Kidney (tissue), 14 donors: ENCODE measurements around the gene STAT6. TPM values are rescaled to one million over a fixed set of nuclear protein-coding genes. Genes with fewer than 3 reads are reported as not detected.

Experiments used
- DNase-seq, 5 donors: peaks; one replicate each; pipeline ENCODE4 v3.0.0-alpha.2; 2013 to 2020
- FAIRE-seq: peaks from 2 replicates; lab custom pipeline; 2012; peaks lifted over from hg19 to GRCh38; lab: Jason Lieb, UNC
- H3K27ac ChIP-seq, 2 donors: one replicate each; pipeline ENCODE4 v1.7.0; 2013; ENCODE audit warnings: low read depth in 2 of 2, low read length in 2 of 2, inconsistent platforms in 1 of 2
- H3K27me3 ChIP-seq: one replicate; pipeline ENCODE4 v1.7.1; 2013; ENCODE audit warnings: low read length, inconsistent platforms; ENCODE audit not compliant: control insufficient read depth, insufficient read depth
- H3K36me3 ChIP-seq, 3 donors: one replicate each; pipeline versions ENCODE4 v1.7.0 to v1.7.1; 2013; ENCODE audit warnings: low read length in 3 of 3, control low read depth in 1 of 3, inconsistent platforms in 1 of 3; ENCODE audit not compliant: insufficient read depth in 3 of 3, control insufficient read depth in 2 of 3
- H3K4me1 ChIP-seq, 3 donors: one replicate each; pipeline versions ENCODE4 v1.7.0 to v1.7.1; 2013; ENCODE audit warnings: low read length in 3 of 3, inconsistent platforms in 1 of 3, low read depth in 1 of 3; ENCODE audit not compliant: control insufficient read depth in 2 of 3, insufficient read depth in 2 of 3
- H3K4me3 ChIP-seq, 3 donors: one replicate each; pipeline versions ENCODE4 v1.7.0 to v1.8.1; 2013; ENCODE audit warnings: low read length in 3 of 3, control low read depth in 1 of 3, inconsistent platforms in 1 of 3
- H3K9ac ChIP-seq, 3 donors: one replicate each; pipeline versions ENCODE4 v1.7.0 to v1.7.1; 2013; ENCODE audit warnings: low read length in 3 of 3, control low read depth in 1 of 3, inconsistent platforms in 1 of 3
- H3K9me3 ChIP-seq, 3 donors: one replicate each; pipeline versions ENCODE4 v1.7.0 to v1.7.1; 2013; ENCODE audit warnings: low read length in 3 of 3, control low read depth in 1 of 3, inconsistent platforms in 1 of 3; ENCODE audit not compliant: control insufficient read depth in 2 of 3, insufficient read depth in 1 of 3
- CTCF ChIP-seq: IDR thresholded peaks from 3 replicates; pipeline ENCODE4 v1.5.1; 2012; ENCODE audit warnings: mild to moderate bottlenecking, moderate library complexity, borderline replicate concordance; ENCODE audit not compliant: insufficient read depth; ENCODE audit errors: extremely low read depth
- intact Hi-C: fragments of 100-400 bp; cut with DNase I; formaldehyde crosslinking; loops from one replicate; pipeline ENCODE4 v1.11.1; 2022
- polyA plus RNA-seq: library from polyadenylated mRNA; stranded (reverse); fragments of 350-450 nt; fragmentation: Illumina TruSeq; extraction: RNeasy Lipid Tissue Mini Kit (QIAGEN cat#74804); gene quantifications from one replicate; pipeline ENCODE4 v1.2.3, GENCODE V29; 2014; ENCODE audit warnings: low read depth, low replicate concordance; ENCODE audit not compliant: insufficient read depth
- total RNA-seq: library from RNA; stranded (reverse); fragmentation: NEBNext Ultra II Directional; extraction: Animal tissue kit (Norgen Biotek cat#: 25700); gene quantifications from one replicate; pipeline ENCODE4 v1.2.1, GENCODE V29; 2021
- donor health status: control.
- donor health status: control.
- donor health status: control.
- donor health status: control.
- donor health status: control.
- donor health status: DM: yes; HTN: yes; CAD: no.
- donor health status: Normal renal cell carcinoma (clear cell type).

The STAT6 gene
- total and polyA plus RNA-seq, 2 donors from 2014 or later = 74.8 to 232 TPM

- FAIRE-seq (no peak), DNase-seq (no peak)
- H3K36me3 ChIP-seq = peaks cover 0 to 3% (median 0%) of the 10 kb centered on the region in 3 donors
- no peaks in the 10 kb centered on the region for H3K9me3 ChIP-seq
- TF ChIP-seq CTCF = peak; percentile 87
- intact Hi-C loops = loop anchor here (5.0 kb wide), 1 partner anchor 45 kb away; no protein-coding TSS in a partner anchor
- peaks cover 0 to 16% (median 8%) of the 10 kb centered on the region in 3 donors for H3K4me1 ChIP-seq
- peak overlapping the region; percentile 99 to 100 for H3K27ac ChIP-seq
- H3K4me3 ChIP-seq = peak overlapping the region in 2 of 3 donors; percentile 87 to 93
- peak overlapping the region; percentile 50 to 98 (median 54) for H3K9ac ChIP-seq
- no peaks in the 10 kb centered on the region for H3K27me3 ChIP-seq
These were observed 1.5 kb upstream of the STAT6 start for GRCh38 chr12:57112492-57113294.

- no peak for FAIRE-seq
These were observed 795 bp downstream of the STAT6 start for GRCh38 chr12:57110104-57111030.

More at GRCh38 chr12:57110104-57111030, 795 bp downstream of the STAT6 start:
- peak overlapping the region; percentile 85 to 93 (median 87) for H3K4me3 ChIP-seq
- H3K27ac ChIP-seq = peak overlapping the region; percentile 99 to 100
- H3K9ac ChIP-seq = peak overlapping the region; percentile 75 to 99 (median 98)
- H3K9me3 ChIP-seq = no peaks in the 10 kb centered on the region
- H3K27me3 ChIP-seq = no peaks in the 10 kb centered on the region
- H3K36me3 ChIP-seq = peaks cover 0 to 19% (median 12%) of the 10 kb centered on the region in 3 donors
- no peak for TF ChIP-seq CTCF
- peak; percentile 67 to 91 (median 79) for DNase-seq
- intact Hi-C loops = loop anchor here (5.0 kb wide), 1 partner anchor 43 kb away; no protein-coding TSS in a partner anchor
- peaks cover 0 to 17% (median 8%) of the 10 kb centered on the region in 3 donors for H3K4me1 ChIP-seq
